ENCODE results near the gene SLC25A13.
"Not testable (repeated sequence)": the region's sequence is repeated elsewhere in the genome, so short reads cannot be mapped to it uniquely, and the experiment has no call there.

The SLC25A13 gene

GRCh38 chr7:96200740-96201139 is 121.2 kb downstream of the SLC25A13 start:
- no peak for DNase-seq

- no peak for DNase-seq
Observed at GRCh38 chr7:96199421-96199820, 122.5 kb downstream of the SLC25A13 start.

GRCh38 chr7:96198047-96198636 is 123.8 kb downstream of the SLC25A13 start:
- no peak for DNase-seq

GRCh38 chr7:96196676-96197075 is 125.2 kb downstream of the SLC25A13 start:
- no peak for DNase-seq

- DNase-seq = no peak
Observed at GRCh38 chr7:96189129-96189820, 132.6 kb downstream of the SLC25A13 start.

- DNase-seq = no peak
Observed at GRCh38 chr7:96188591-96188991, 133.3 kb downstream of the SLC25A13 start.

GRCh38 chr7:96188174-96188581 is 133.7 kb downstream of the SLC25A13 start:
- DNase-seq = no peak

GRCh38 chr7:96187735-96188134 is 134.2 kb downstream of the SLC25A13 start:
- DNase-seq = no peak

- no peak for DNase-seq
Observed at GRCh38 chr7:96184783-96185182, 137.1 kb downstream of the SLC25A13 start.

GRCh38 chr7:96183163-96183670 is 138.7 kb downstream of the SLC25A13 start:
- no peak for DNase-seq

- no peak for DNase-seq
Observed at GRCh38 chr7:96182424-96183158, 139.3 kb downstream of the SLC25A13 start.

GRCh38 chr7:96181174-96181573 is 140.7 kb downstream of the SLC25A13 start:
- no peak for DNase-seq

- DNase-seq = no peak
Observed at GRCh38 chr7:96179837-96180236, 142.1 kb downstream of the SLC25A13 start.

GRCh38 chr7:96179341-96179740 is 142.6 kb downstream of the SLC25A13 start:
- DNase-seq = no peak

- no peak for DNase-seq
Observed at GRCh38 chr7:96178581-96178980, 143.3 kb downstream of the SLC25A13 start.

GRCh38 chr7:96177353-96177752 is 144.5 kb downstream of the SLC25A13 start:
- DNase-seq = no peak

- DNase-seq = no peak
Observed at GRCh38 chr7:96174812-96175211, 147.1 kb downstream of the SLC25A13 start.

GRCh38 chr7:96173781-96174180 is 148.1 kb downstream of the SLC25A13 start:
- DNase-seq = no peak

- DNase-seq = no peak
Observed at GRCh38 chr7:96169439-96169838, 152.5 kb downstream of the SLC25A13 start.

GRCh38 chr7:96167424-96167823 is 154.5 kb downstream of the SLC25A13 start:
- no peak for DNase-seq

- DNase-seq = no peak
Observed at GRCh38 chr7:96161897-96162296, 160.0 kb downstream of the SLC25A13 start.

GRCh38 chr7:96157856-96158255 is 164.0 kb downstream of the SLC25A13 start:
- no peak for DNase-seq

- not testable (repeated sequence) for DNase-seq
Observed at GRCh38 chr7:96154506-96154905, 167.4 kb downstream of the SLC25A13 start.

GRCh38 chr7:96152706-96153105 is 169.2 kb downstream of the SLC25A13 start:
- no peak for DNase-seq
